Vagina (tissue), 2 donors: ENCODE measurements around the gene GLYAT. TPM values are rescaled to one million over a fixed set of nuclear protein-coding genes. Genes with fewer than 3 reads are reported as not detected.

Experiments
- DNase-seq, 2 donors: peaks; one replicate each; pipeline ENCODE4 v3.0.0-alpha.2; 2017; ENCODE audit errors: extremely low spot score in 2 of 2
- H3K27ac ChIP-seq: fragments of 200-600 bp; sonication (generic); one replicate; pipeline ENCODE4 v1.5.1; 2019
- H3K27me3 ChIP-seq: fragments of 200-600 bp; sonication (generic); one replicate; pipeline ENCODE4 v1.5.1; 2019
- H3K36me3 ChIP-seq, 2 donors: fragments of 200-600 bp; sonication (generic); one replicate each; pipeline ENCODE4 v1.5.1; 2017 to 2019
- H3K4me1 ChIP-seq: fragments of 200-600 bp; sonication (generic); one replicate; pipeline ENCODE4 v1.5.1; 2019
- H3K4me3 ChIP-seq, 2 donors: fragments of 200-600 bp; sonication (generic); 1 replicate in 1 of 2; 2 replicates in 1 of 2; pipeline ENCODE4 v1.5.1; 2016 to 2019
- H3K9me3 ChIP-seq: fragments of 200-600 bp; sonication (generic); one replicate; pipeline ENCODE4 v1.5.1; 2019
- POLR2A ChIP-seq, 2 donors: fragments of 450-650 bp; IDR thresholded peaks; one replicate each; pipeline ENCODE4 v1.6.1; 2017; ENCODE audit warnings: antibody characterized with exemption in 2 of 2, mild to moderate bottlenecking in 2 of 2, moderate library complexity in 2 of 2
- POLR2AphosphoS5 ChIP-seq, 2 donors: sonication (generic); formaldehyde crosslinking; IDR thresholded peaks; one replicate each; pipeline ENCODE4 v1.9.0; 2017; ENCODE audit warnings: antibody characterized with exemption in 2 of 2, mild to moderate bottlenecking in 2 of 2, low read depth in 1 of 2; ENCODE audit not compliant: insufficient read depth in 1 of 2
- intact Hi-C: fragments of 100-400 bp; cut with DNase I; formaldehyde crosslinking; loops from one replicate; pipeline ENCODE4 v1.15.1; 2023
- total RNA-seq: library from RNA; depleted of rRNA; stranded (reverse); fragments of >200 nt; gene quantifications from one replicate; pipeline ENCODE4 v1.2.3, GENCODE V29; 2016
- TF ChIP-seq, protein P1 (sequence below), 3 experiments: fragments of 450-650 bp in 2 of 3; fragments of 200-600 bp in 1 of 3; sonication (generic) in 1 of 3; IDR thresholded peaks; one replicate each; pipeline ENCODE4 v1.5.1; 2017 to 2019; ENCODE audit warnings: antibody characterized with exemption in 3 of 3, mild to moderate bottlenecking in 2 of 3, moderate library complexity in 2 of 3

The GLYAT gene, protein sequence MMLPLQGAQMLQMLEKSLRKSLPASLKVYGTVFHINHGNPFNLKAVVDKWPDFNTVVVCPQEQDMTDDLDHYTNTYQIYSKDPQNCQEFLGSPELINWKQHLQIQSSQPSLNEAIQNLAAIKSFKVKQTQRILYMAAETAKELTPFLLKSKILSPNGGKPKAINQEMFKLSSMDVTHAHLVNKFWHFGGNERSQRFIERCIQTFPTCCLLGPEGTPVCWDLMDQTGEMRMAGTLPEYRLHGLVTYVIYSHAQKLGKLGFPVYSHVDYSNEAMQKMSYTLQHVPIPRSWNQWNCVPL
- total RNA-seq, result not detected

DNA sequence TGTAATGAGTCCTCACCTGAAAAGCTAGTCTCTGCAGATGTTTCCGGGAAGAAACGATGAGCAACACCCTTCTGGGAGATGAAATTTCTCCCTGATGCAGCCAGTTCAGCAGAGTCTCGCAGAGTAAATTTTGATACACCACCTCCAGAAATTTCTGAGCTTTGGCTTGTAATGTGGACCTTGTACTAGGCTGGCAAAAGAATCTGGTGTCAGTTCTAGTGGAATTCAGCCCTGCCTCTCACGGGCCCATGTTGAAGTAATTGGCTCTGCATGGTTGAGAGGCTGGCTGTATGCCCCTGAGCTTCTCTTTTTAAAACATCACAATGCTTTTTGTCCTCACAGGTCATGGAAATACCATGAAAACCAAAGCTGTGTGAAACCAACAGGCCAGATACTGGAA, at the start of gene GLYAT:
Gene GLYAT, minus strand, starts transcription at position 125 of the 400 bp plus-strand sequence. CDS start 7,447 bp downstream, outside the sequence.
- TF ChIP-seq POLR2AphosphoS5 (IDR thresholded peaks at IDR 0.05; ENCODE audit: insufficient read depth in 1 of 2, low read depth in 1 of 2), result no peak
- no peak for TF ChIP-seq POLR2A (IDR thresholded peaks at IDR 0.05)
- TF ChIP-seq, protein P1, sequence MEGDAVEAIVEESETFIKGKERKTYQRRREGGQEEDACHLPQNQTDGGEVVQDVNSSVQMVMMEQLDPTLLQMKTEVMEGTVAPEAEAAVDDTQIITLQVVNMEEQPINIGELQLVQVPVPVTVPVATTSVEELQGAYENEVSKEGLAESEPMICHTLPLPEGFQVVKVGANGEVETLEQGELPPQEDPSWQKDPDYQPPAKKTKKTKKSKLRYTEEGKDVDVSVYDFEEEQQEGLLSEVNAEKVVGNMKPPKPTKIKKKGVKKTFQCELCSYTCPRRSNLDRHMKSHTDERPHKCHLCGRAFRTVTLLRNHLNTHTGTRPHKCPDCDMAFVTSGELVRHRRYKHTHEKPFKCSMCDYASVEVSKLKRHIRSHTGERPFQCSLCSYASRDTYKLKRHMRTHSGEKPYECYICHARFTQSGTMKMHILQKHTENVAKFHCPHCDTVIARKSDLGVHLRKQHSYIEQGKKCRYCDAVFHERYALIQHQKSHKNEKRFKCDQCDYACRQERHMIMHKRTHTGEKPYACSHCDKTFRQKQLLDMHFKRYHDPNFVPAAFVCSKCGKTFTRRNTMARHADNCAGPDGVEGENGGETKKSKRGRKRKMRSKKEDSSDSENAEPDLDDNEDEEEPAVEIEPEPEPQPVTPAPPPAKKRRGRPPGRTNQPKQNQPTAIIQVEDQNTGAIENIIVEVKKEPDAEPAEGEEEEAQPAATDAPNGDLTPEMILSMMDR (IDR thresholded peaks at IDR 0.05), result no peak
- intact Hi-C loops, result no loop called here
- H3K4me1 ChIP-seq, result no peaks in the 10 kb centered on the region
- H3K9me3 ChIP-seq, result no peaks in the 10 kb centered on the region
- H3K36me3 ChIP-seq, result no peaks in the 10 kb centered on the region
- no peak within 1 kb of the TSS for H3K27ac ChIP-seq
- no peak within 1 kb of the TSS for H3K4me3 ChIP-seq
- DNase-seq, result no peak
- no peaks in the 10 kb centered on the region for H3K27me3 ChIP-seq

DNA sequence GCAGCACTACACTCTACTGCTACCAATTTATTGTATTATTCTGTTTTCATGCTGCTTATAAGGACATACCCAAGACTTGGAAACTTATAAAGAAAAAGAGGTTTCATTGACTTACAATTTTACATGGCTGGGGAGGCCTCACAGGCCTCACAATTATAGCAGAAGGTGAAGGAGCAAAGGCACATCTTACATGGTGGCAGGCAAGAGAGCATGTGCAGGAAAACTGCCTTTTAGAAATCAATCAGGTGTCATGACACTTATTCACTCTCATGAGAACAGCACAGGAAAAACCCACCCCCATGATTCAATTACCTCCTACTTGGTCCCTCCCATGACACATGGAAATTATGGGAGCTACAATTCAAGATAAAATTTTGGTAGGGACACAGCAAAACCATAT, 49.6 kb upstream of the GLYAT start:
- H3K36me3 ChIP-seq, result no peaks in the 10 kb centered on the region
- TF ChIP-seq, protein P1 (IDR thresholded peaks at IDR 0.05), result no peak
- TF ChIP-seq POLR2AphosphoS5 (IDR thresholded peaks at IDR 0.05; ENCODE audit: insufficient read depth in 1 of 2, low read depth in 1 of 2), result no peak
- TF ChIP-seq POLR2A (IDR thresholded peaks at IDR 0.05), result no peak

DNA sequence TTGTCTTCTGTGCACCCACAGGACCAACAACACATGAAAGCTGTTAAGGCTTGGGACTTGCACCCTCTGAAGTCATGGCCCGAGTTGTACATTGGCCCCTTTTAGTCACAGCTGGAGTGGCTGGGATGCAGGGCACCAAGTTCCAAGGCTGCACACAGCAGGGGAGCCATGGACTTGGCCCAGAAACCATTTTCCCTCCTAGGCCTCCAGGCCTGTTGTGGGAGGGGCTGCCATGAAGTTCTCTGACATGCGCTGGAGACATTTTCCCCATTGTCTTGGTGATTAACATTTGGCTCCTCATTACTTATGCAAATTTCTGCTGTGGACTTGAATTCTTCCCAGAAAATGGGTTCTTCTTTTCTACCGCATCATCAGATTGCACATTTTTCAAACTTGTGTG, 48.8 kb upstream of the GLYAT start:
- no peak overlapping the region for H3K4me3 ChIP-seq
- H3K4me1 ChIP-seq, result no peaks in the 10 kb centered on the region
- intact Hi-C loops, result no loop called here
- H3K27me3 ChIP-seq, result no peaks in the 10 kb centered on the region
- DNase-seq, result no peak
- H3K9me3 ChIP-seq, result no peaks in the 10 kb centered on the region
- TF ChIP-seq POLR2AphosphoS5 (IDR thresholded peaks at IDR 0.05; ENCODE audit: insufficient read depth in 1 of 2, low read depth in 1 of 2), result no peak
- TF ChIP-seq, protein P1 (IDR thresholded peaks at IDR 0.05), result no peak
- TF ChIP-seq POLR2A (IDR thresholded peaks at IDR 0.05), result no peak
- no peak overlapping the region for H3K27ac ChIP-seq
- no peaks in the 10 kb centered on the region for H3K36me3 ChIP-seq

More for the DNA sequence above, 49.6 kb upstream of the GLYAT start:
- H3K9me3 ChIP-seq, result no peaks in the 10 kb centered on the region
- H3K4me1 ChIP-seq, result no peaks in the 10 kb centered on the region
- no peak overlapping the region for H3K27ac ChIP-seq
- intact Hi-C loops, result no loop called here
- no peaks in the 10 kb centered on the region for H3K27me3 ChIP-seq
- DNase-seq, result no peak
- no peak overlapping the region for H3K4me3 ChIP-seq

DNA sequence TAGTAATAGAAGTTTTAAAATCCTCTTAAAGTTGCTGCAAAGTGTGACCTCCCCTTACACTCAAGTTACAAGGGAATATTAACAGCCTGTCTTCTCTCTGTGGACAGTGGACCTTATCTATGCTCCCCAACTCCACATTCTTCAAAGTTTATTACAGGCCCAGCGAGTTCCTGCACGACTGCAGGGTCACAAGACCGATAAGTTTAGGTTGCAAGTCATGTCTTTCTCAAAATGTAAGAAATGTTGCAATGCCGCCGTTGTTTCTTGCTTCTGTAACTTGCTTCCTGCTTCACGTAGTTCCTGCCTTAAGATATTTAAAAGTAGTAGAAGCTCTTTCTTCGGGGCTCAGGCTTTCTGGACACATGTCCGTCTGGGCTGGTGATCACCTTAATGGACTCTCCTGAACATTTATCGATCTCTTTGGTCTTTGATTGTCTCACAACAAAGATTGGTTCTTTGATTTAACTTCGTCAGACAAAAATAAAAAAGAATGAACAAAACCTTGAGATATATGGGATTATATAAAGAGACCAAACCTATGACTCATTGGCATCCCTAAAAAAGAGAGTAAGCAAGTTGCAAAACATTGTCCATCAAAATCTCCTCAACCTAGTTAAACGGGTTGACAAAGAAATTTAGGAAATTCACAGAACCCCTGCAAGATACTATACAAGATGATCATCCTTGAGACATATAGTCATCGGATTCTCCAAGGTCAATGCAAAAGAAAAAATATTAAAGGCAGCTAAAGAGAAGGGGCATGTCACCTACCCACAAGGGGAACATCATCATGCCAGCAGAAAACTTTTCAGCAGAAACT, 45.4 kb upstream of the GLYAT start:
- Histone ChIP-seq H3K4me1 (no peaks in the 10 kb centered on the region), H3K27me3 (no peaks in the 10 kb centered on the region), H3K4me3 (no peak overlapping the region), H3K9me3 (no peaks in the 10 kb centered on the region), H3K27ac (no peak overlapping the region), H3K36me3 (no peaks in the 10 kb centered on the region)
- intact Hi-C loops, result no loop called here
- TF ChIP-seq, protein P1 (IDR thresholded peaks at IDR 0.05), result no peak
- TF ChIP-seq POLR2AphosphoS5 (IDR thresholded peaks at IDR 0.05; ENCODE audit: insufficient read depth in 1 of 2, low read depth in 1 of 2), result no peak
- TF ChIP-seq POLR2A (IDR thresholded peaks at IDR 0.05), result no peak
- DNase-seq, result no peak
